OCI-LY3 (cell line): Measurements from ENCODE around the gene SMO.

Source experiments
- CTCF ChIP-seq: fragments of 200-600, 300-600 bp; sonication (generic); IDR thresholded peaks from 2 replicates; pipeline ENCODE4 v1.5.1; 2014; ENCODE audit warnings: antibody characterized with exemption, low read length, low read depth
- EZH2phosphoT487 ChIP-seq: fragments of 200-600 bp; shearing (Covaris generic); IDR thresholded peaks from 2 replicates; pipeline ENCODE4 v1.6.1; 2018; ENCODE audit warnings: antibody characterized with exemption, mixed run types, low read depth

- TF ChIP-seq CTCF (peak; percentile 94), EZH2phosphoT487 (no peak)
These were observed 30.2 kb downstream of the SMO start for GRCh38 chr7:129218514-129219062.
